ENCODE results near the gene TALDO1. TPM values are rescaled to one million over a fixed set of nuclear protein-coding genes. Genes with fewer than 3 reads are reported as not detected.
A peak's percentile ranks its signal among the peaks of the same experiment; 100 is the strongest.

Gene TALDO1
- total and polyA plus RNA-seq, 10 of the 15 experiments (the other 5 are each of a cell fraction or from before 2014, with no cell fraction given) = 121 to 302 (median 182) TPM

DNA sequence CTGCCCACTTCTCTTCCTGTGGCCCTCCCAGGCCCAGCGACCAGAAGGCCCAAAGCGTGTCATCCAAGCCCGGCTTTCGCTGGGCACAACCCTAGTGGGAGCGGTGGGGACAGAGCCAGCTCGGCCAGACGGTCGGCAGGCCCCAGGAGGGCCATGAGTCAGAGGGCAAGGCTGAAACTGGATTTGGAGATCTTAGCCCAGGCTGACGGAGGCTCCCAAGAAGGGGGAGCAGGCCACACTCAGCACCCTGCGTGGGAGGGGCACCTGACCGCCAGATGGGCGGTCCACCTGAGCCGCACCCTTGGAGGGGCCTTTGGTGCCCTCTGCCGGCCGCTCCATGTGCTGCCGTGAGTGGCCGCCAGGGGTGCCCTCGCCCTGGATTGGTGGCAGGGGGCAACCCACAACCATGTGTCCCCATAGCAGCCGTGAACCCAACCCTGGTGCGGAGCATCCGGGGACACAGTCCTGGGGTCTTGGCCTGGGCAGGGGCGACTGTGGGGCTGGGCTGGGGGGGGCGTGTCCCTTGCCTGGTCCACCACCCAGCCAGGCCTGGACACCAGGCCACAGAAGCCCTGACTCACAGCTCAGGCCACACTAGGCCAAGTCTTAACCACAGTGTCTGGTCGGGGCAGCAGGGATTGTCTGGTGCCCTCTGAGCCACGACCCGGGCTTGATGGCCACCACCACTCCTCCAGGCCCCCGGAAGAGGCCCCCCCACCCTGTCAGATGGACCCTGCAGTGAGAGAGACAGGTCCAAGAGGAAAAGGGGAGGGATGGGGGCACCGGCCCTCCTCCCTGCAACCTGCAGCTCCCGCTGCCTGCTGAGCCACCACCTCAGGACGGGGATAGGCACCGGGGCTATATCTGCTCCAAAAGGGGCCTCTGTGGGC, 19.2 kb upstream of the TALDO1 start (continued):
- TF ChIP-seq RELB (IDR thresholded peaks at IDR 0.05; ENCODE audit: low read depth) = no peak
- TF ChIP-seq POLR2A (IDR thresholded peaks at IDR 0.05; ENCODE audit: low read depth, low read length) = 0 out of 2 replicates have a peak, but pooled peaks have one; percentile 7
- TF ChIP-seq SMC3 (IDR thresholded peaks at IDR 0.05; ENCODE audit: borderline replicate concordance, low read length) = peak; percentile 78; the same call in 1 of the 2 replicates
- TF ChIP-seq WRNIP1 (IDR thresholded peaks at IDR 0.05; ENCODE audit: borderline replicate concordance, low read depth, low read length) = no peak
- TF ChIP-seq HDAC2 (IDR thresholded peaks at IDR 0.05) = no peak

DNA sequence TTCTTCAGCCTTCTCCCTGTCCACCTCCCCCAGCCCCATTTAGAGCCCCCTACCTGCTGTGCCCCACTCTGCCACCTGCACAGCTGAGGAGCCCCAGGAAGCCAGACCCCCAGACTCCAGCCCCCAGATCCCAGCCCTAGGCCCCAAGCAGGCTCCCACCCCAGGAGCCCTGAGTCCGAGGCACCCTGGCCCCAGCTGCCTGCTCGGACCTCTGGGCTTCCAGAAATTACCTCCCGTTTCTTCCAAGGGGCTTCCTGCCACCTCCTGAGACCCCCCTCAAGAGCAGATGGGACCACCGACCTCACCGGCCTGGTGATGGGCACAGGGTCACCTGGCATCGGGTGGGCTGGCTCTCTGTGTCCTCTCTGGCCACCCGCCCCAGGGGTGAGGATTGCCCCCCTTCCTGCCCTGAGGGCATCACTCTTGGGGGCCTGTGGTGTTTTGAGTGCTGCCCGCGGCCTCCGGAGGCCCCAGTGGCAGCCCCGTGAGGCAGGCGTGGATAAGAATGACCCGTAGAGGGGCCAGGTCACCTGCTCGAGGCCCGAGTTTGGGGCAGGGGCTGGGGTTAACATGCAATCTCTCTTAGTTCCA, 18.3 kb upstream of the TALDO1 start:
- Histone ChIP-seq H3K4me2 (ENCODE audit: control insufficient read depth, insufficient read depth) (no peak overlapping the region), H2AFZ (ENCODE audit: control insufficient read depth, low read depth, low read length) (no peak overlapping the region), H3K4me1 (ENCODE audit: control insufficient read depth, insufficient read depth, low read length) (peaks cover 6% of the 10 kb centered on the region), H3K79me2 (ENCODE audit: control insufficient read depth, insufficient read depth, low read length) (no peaks in the 10 kb centered on the region), H3K9me3 (replicated peaks; ENCODE audit: control insufficient read depth, insufficient read depth, low read length) (no peaks in the 10 kb centered on the region), H4K20me1 (ENCODE audit: control insufficient read depth, insufficient read depth) (no peaks in the 10 kb centered on the region; the same call in 1 of the 2 replicates), H3K36me3 (ENCODE audit: control insufficient read depth in 2 of 2, insufficient read depth in 2 of 2, low read length in 1 of 2) (no peaks in the 10 kb centered on the region), H3K9ac (ENCODE audit: control insufficient read depth, insufficient read depth, low read length) (no peak overlapping the region), H3K27ac (ENCODE audit: control insufficient read depth, insufficient read depth) (no peak overlapping the region), H3K27me3 (replicated peaks in 1 of 2; ENCODE audit: control insufficient read depth in 2 of 2, insufficient read depth in 2 of 2, low read length in 1 of 2) (no peaks in the 10 kb centered on the region), H3K4me3 (no peak overlapping the region)
- in situ Hi-C loops (cut with MboI) = loop anchor here (10.0 kb wide), 1 partner anchor 64 kb away; no protein-coding TSS in a partner anchor
- intact Hi-C loops (cut with micrococcal nuclease; ENCODE audit: unreplicated experiment) = loop anchor here (1.0 kb wide), 1 partner anchor 36 kb away; no protein-coding TSS in a partner anchor
- ChIA-PET POLR2A (no interaction called here), SMC1A (ENCODE audit: uncharacterized antibody, unreplicated experiment) (no interaction called here), RAD21 (ENCODE audit: unreplicated experiment) (no interaction called here), CTCF (interaction anchor here (0.7 to 8.6 kb wide), 3 partner anchors 12 to 173 kb away, joined by 3 to 127 read pairs (median 3); partner anchors contain the start of genes DEAF1 and TMEM80)
- TF ChIP-seq IKZF1 (conservative IDR thresholded peaks at IDR 0.05) (no peak), RB1 (IDR thresholded peaks at IDR 0.05; ENCODE audit: borderline replicate concordance) (no peak), BHLHE40 (IDR thresholded peaks at IDR 0.05; ENCODE audit: borderline replicate concordance in 1 of 2, low read depth in 2 of 2, low read length in 1 of 2) (no peak), MTA3 (IDR thresholded peaks at IDR 0.05; ENCODE audit: borderline replicate concordance, low read length) (no peak), NFXL1 (IDR thresholded peaks at IDR 0.05; ENCODE audit: borderline replicate concordance) (no peak), MEF2B (IDR thresholded peaks at IDR 0.05; ENCODE audit: partially characterized antibody, poor library complexity, severe bottlenecking) (no peak), WRNIP1 (IDR thresholded peaks at IDR 0.05; ENCODE audit: borderline replicate concordance, low read depth, low read length) (no peak), YY1 (IDR thresholded peaks at IDR 0.05; ENCODE audit: low read depth, low read length) (no peak), PML (IDR thresholded peaks at IDR 0.05; ENCODE audit: low read length) (no peak)
- TF ChIP-seq, protein P1, sequence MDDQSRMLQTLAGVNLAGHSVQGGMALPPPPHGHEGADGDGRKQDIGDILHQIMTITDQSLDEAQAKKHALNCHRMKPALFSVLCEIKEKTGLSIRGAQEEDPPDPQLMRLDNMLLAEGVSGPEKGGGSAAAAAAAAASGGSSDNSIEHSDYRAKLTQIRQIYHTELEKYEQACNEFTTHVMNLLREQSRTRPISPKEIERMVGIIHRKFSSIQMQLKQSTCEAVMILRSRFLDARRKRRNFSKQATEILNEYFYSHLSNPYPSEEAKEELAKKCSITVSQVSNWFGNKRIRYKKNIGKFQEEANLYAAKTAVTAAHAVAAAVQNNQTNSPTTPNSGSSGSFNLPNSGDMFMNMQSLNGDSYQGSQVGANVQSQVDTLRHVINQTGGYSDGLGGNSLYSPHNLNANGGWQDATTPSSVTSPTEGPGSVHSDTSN (IDR thresholded peaks at IDR 0.05; ENCODE audit: insufficient replicate concordance, low read depth, low read length) = no peak
- DNase-seq (ENCODE audit: low read depth, low spot score) (no peak), FAIRE-seq (no peak), ATAC-seq (no peak)
- 33% methylated on average over 15 of the region's 15 CpGs for WGBS (ENCODE audit: insufficient coverage, insufficient replicate concordance, low lambda C conversion rate, missing lambda C conversion rate)
- BruUV-seq (replicated peaks) = no TSS peak

All from GM12878 (cell line).